ENCODE data around the gene CFAP100. TPM values are rescaled to one million over a fixed set of nuclear protein-coding genes. Genes with fewer than 3 reads are reported as not detected.

Gene CFAP100
- total RNA-seq, 1 experiment from 2014 or later: not detected

- TF ChIP-seq SRF (IDR thresholded peaks at IDR 0.05; ENCODE audit: low read depth) (no peak), RAD21 (IDR thresholded peaks at IDR 0.05; ENCODE audit: low read depth) (no peak), POLR2AphosphoS5 (IDR thresholded peaks at IDR 0.05; ENCODE audit: low read depth, low read length) (no peak), SP1 (IDR thresholded peaks at IDR 0.05; ENCODE audit: low read depth) (no peak), REST (IDR thresholded peaks at IDR 0.05; ENCODE audit: low read depth) (no peak), FOSL1 (IDR thresholded peaks at IDR 0.05; ENCODE audit: low read depth) (no peak)
Measured at GRCh38 chr3:126424751-126425150, 30.0 kb downstream of the CFAP100 start.

GRCh38 chr3:126431103-126431534, 36.4 kb downstream of the CFAP100 start:
- H3K9me2 ChIP-seq (ENCODE audit: insufficient read depth): no peaks in the 10 kb centered on the region
- no peak overlapping the region for H3K4me2 ChIP-seq (ENCODE audit: low read length)
- no peaks in the 10 kb centered on the region; a peak in 2 of 4 replicates for H3K9me3 ChIP-seq (ENCODE audit: control insufficient read depth in 1 of 2, insufficient read depth in 1 of 2, low read depth in 1 of 2, low read length in 2 of 2)
- no peaks in the 10 kb centered on the region for H3K79me2 ChIP-seq (ENCODE audit: insufficient read depth, low read length)
- no peak for TF ChIP-seq ATF3 (IDR thresholded peaks at IDR 0.05)
- no peak for TF ChIP-seq EZH2 (IDR thresholded peaks at IDR 0.05)
- TF ChIP-seq CEBPB (IDR thresholded peaks at IDR 0.05; ENCODE audit: low read depth): no peak
- no peak for TF ChIP-seq POLR2AphosphoS5 (IDR thresholded peaks at IDR 0.05; ENCODE audit: low read depth, low read length)
- TF ChIP-seq ZFX (IDR thresholded peaks at IDR 0.05): no peak
- no peak for TF ChIP-seq CBX3 (IDR thresholded peaks at IDR 0.05; ENCODE audit: low read depth)
- no peak for TF ChIP-seq MAX (IDR thresholded peaks at IDR 0.05)
- TF ChIP-seq SP1 (IDR thresholded peaks at IDR 0.05; ENCODE audit: low read depth): no peak
- TF ChIP-seq TCF7L2 (IDR thresholded peaks at IDR 0.05; ENCODE audit: borderline replicate concordance, extremely low read depth, insufficient read depth, insufficient read length): no peak
- no TSS peak for BruUV-seq (replicated peaks)
- intact Hi-C loops (cut with micrococcal nuclease): no loop called here
- H3K27me3 ChIP-seq (ENCODE audit: insufficient read depth, low read length): no peaks in the 10 kb centered on the region
- no peak overlapping the region for H3K27ac ChIP-seq (ENCODE audit: low read depth, low read length)
- ChIA-PET POLR2A (no interaction called here), CTCF (no interaction called here), RAD21 (ENCODE audit: low non-redundant PET in 1 of 2, low total read pairs in 2 of 2, uncharacterized antibody in 2 of 2, unreplicated experiment in 2 of 2) (no interaction called here)
- no peak overlapping the region for H2AFZ ChIP-seq (ENCODE audit: low read depth, low read length, poor library complexity, severe bottlenecking)
- no peak for ATAC-seq
- no peak overlapping the region for H3K9ac ChIP-seq (ENCODE audit: low read length)
- no peak for DNase-seq (ENCODE audit: low read depth, low spot score)
- no peaks in the 10 kb centered on the region for H3K36me3 ChIP-seq (ENCODE audit: control insufficient read depth in 1 of 2, insufficient read depth in 2 of 2, low read length in 2 of 2)
- H4K20me1 ChIP-seq (ENCODE audit: insufficient read depth): no peaks in the 10 kb centered on the region
- H3K4me3 ChIP-seq (replicated peaks in 1 of 2; ENCODE audit: low read depth in 1 of 2, low read length in 2 of 2): no peak overlapping the region
- H3K4me1 ChIP-seq (ENCODE audit: control insufficient read depth in 1 of 2, insufficient read depth in 2 of 2, low read length in 2 of 2): peaks cover 0 to 7% of the 10 kb centered on the region in 2 experiments; a peak in 1 of 4 replicates

More at GRCh38 chr3:126424751-126425150, 30.0 kb downstream of the CFAP100 start:
- H3K9me3 ChIP-seq (ENCODE audit: control insufficient read depth in 1 of 2, insufficient read depth in 1 of 2, low read depth in 1 of 2, low read length in 2 of 2): no peaks in the 10 kb centered on the region; a peak in 2 of 4 replicates
- no TSS peak for BruUV-seq (replicated peaks)
- DNase-seq (ENCODE audit: low read depth, low spot score) (no peak), ATAC-seq (no peak)
- no peaks in the 10 kb centered on the region for H3K79me2 ChIP-seq (ENCODE audit: insufficient read depth, low read length)
- ChIA-PET POLR2A (no interaction called here), RAD21 (ENCODE audit: low non-redundant PET in 1 of 2, low total read pairs in 2 of 2, uncharacterized antibody in 2 of 2, unreplicated experiment in 2 of 2) (no interaction called here), CTCF (no interaction called here)
- no peak overlapping the region for H3K4me2 ChIP-seq (ENCODE audit: low read length)
- H3K27ac ChIP-seq (ENCODE audit: low read depth, low read length): no peak overlapping the region
- no peaks in the 10 kb centered on the region for H4K20me1 ChIP-seq (ENCODE audit: insufficient read depth)
- H3K36me3 ChIP-seq (ENCODE audit: control insufficient read depth in 1 of 2, insufficient read depth in 2 of 2, low read length in 2 of 2): no peaks in the 10 kb centered on the region
- no peak overlapping the region for H2AFZ ChIP-seq (ENCODE audit: low read depth, low read length, poor library complexity, severe bottlenecking)
- no peaks in the 10 kb centered on the region for H3K27me3 ChIP-seq (ENCODE audit: insufficient read depth, low read length)
- H3K4me1 ChIP-seq (ENCODE audit: control insufficient read depth in 1 of 2, insufficient read depth in 2 of 2, low read length in 2 of 2): peaks cover 8 to 18% of the 10 kb centered on the region in 2 experiments; a peak in 3 of 4 replicates
- no peaks in the 10 kb centered on the region for H3K9me2 ChIP-seq (ENCODE audit: insufficient read depth)
- no peak overlapping the region for H3K9ac ChIP-seq (ENCODE audit: low read length)
- intact Hi-C loops (cut with micrococcal nuclease): no loop called here
- H3K4me3 ChIP-seq (replicated peaks in 1 of 2; ENCODE audit: low read depth in 1 of 2, low read length in 2 of 2): no peak overlapping the region
